GM13977 (cell line): ENCODE measurements around the gene FMN1.

ENCODE experiments used
- DNase-seq: peaks from one replicate; pipeline ENCODE4 v3.0.0; 2012; ENCODE audit warnings: low spot score
- CTCF ChIP-seq: IDR thresholded peaks from 2 replicates; pipeline ENCODE4 v1.5.1; 2012; ENCODE audit warnings: mild to moderate bottlenecking, control low read depth; ENCODE audit not compliant: insufficient read depth; ENCODE audit errors: extremely low read depth, missing control alignments
- in situ Hi-C: fragments of 300-500 bp; cut with MboI; formaldehyde crosslinking; loops from one replicate; pipeline ENCODE4 v1.12.0; 2022; ENCODE audit warnings: low sequenced_read_pairs, low pct_unique_long_range_greater_than_20kb, mixed read lengths, inconsistent platforms; ENCODE audit not compliant: unreplicated experiment

Gene FMN1

GRCh38 chr15:33022629-33023028 is 171.9 kb downstream of the FMN1 start:
- TF ChIP-seq CTCF: no peak
- no peak for DNase-seq
- in situ Hi-C loops: no loop called here

- peak; percentile 55 for TF ChIP-seq CTCF
- peak; percentile 62 for DNase-seq
- in situ Hi-C loops: no loop called here
Measured at GRCh38 chr15:33021806-33022389, 172.6 kb downstream of the FMN1 start.

GRCh38 chr15:33019354-33019981 is 175.0 kb downstream of the FMN1 start:
- DNase-seq: no peak
- in situ Hi-C loops: no loop called here
- TF ChIP-seq CTCF: no peak

GRCh38 chr15:33016405-33017024 is 178.0 kb downstream of the FMN1 start:
- DNase-seq: no peak
- no peak for TF ChIP-seq CTCF
- in situ Hi-C loops: no loop called here

GRCh38 chr15:33014586-33014985 is 179.9 kb downstream of the FMN1 start:
- TF ChIP-seq CTCF: no peak
- in situ Hi-C loops: no loop called here
- no peak for DNase-seq

- in situ Hi-C loops: no loop called here
- no peak for DNase-seq
- TF ChIP-seq CTCF: no peak
Measured at GRCh38 chr15:33013827-33014445, 180.6 kb downstream of the FMN1 start.
